Right lobe of liver (tissue), 6 donors: ENCODE data around the gene ULBP1. TPM values are rescaled to one million over a fixed set of nuclear protein-coding genes. Genes with fewer than 3 reads are reported as not detected.

Source experiments
- ATAC-seq, 4 donors: fragments of 200-7000 bp; cut with Tn5 transposase; one replicate each; pipeline ENCODE4 v1.9.1; 2020; ENCODE audit warnings: mild to moderate bottlenecking in 4 of 4, moderate library complexity in 4 of 4
- DNase-seq, 3 donors: peaks; one replicate each; pipeline ENCODE4 v3.0.0-alpha.2; 2020
- H3K27ac ChIP-seq, 3 donors: fragments of 200-600 bp; one replicate each; pipeline ENCODE4 v1.8.0; 2022
- H3K27me3 ChIP-seq, 2 donors: fragments of 200-600 bp; one replicate each; pipeline ENCODE4 v1.8.0; 2022
- H3K36me3 ChIP-seq, 4 donors: fragments of 200-600 bp; sonication (generic) in 1 of 4; one replicate each; pipeline versions ENCODE4 v1.5.1 to v1.8.0; 2017 to 2022; ENCODE audit warnings: control low read depth in 1 of 4
- H3K4me1 ChIP-seq, 4 donors: fragments of 200-600 bp; sonication (generic) in 1 of 4; one replicate each; pipeline versions ENCODE4 v1.5.1 to v1.8.0; 2017 to 2022; ENCODE audit warnings: control low read depth in 1 of 4
- H3K4me3 ChIP-seq, 3 donors: fragments of 200-600 bp; one replicate each; pipeline ENCODE4 v1.8.0; 2022
- H3K9me3 ChIP-seq, 4 donors: fragments of 200-600 bp; sonication (generic) in 1 of 4; one replicate each; pipeline versions ENCODE4 v1.5.1 to v1.8.0; 2017 to 2022; ENCODE audit warnings: control low read depth in 1 of 4
- POLR2A ChIP-seq: fragments of 450-650 bp; IDR thresholded peaks from one replicate; pipeline ENCODE4 v1.6.1; 2017; ENCODE audit warnings: antibody characterized with exemption, mild to moderate bottlenecking
- WGBS: methylation state at CpG from one replicate; pipeline ENCODE4 v1.1.6; 2018; ENCODE audit warnings: low coverage, low lambda C conversion rate; ENCODE audit not compliant: insufficient coverage; ENCODE audit errors: missing lambda C conversion rate; 5-methylcytosine and 5-hydroxymethylcytosine counted together
- intact Hi-C, 2 donors: fragments of 100-400 bp; cut with DNase I; formaldehyde crosslinking; loops; one replicate each; pipeline versions ENCODE4 v1.11.2 to v1.14.1; 2022
- total RNA-seq, 6 experiments: library from RNA; depleted of rRNA in 2 of 6; stranded (reverse); fragments of >200 nt in 2 of 6; fragmentation: NEBNext Ultra II Directional in 3 of 6; extraction: Animal tissue kit (Norgen Biotek cat#: 25700) in 3 of 6; gene quantifications; one replicate each; pipeline versions ENCODE4 v1.1.0 to v1.2.4, GENCODE V29; 2016 to 2023
- TF ChIP-seq, protein P1 (sequence below), 4 donors: fragments of 200-600 bp in 3 of 4; fragments of 450-650 bp in 1 of 4; IDR thresholded peaks; one replicate each; pipeline versions ENCODE4 v1.5.1 to v1.8.0; 2016 to 2022; ENCODE audit warnings: antibody characterized with exemption in 4 of 4, mild to moderate bottlenecking in 2 of 4
- donor health status: DM: no; HTN: yes; CAD: no.
- donor health status: DM: no; HTN: no; CAD: no.
- donor health status: DM: no; HTN: no; CAD: no.
- donor health status: DM: no; HTN: yes; CAD: no.
- donor health status: DM: no; HTN: yes; CAD: no.

ULBP1 gene
- total RNA-seq, 6 experiments from 2014 or later, result 0.07 to 0.43 (median 0.12) TPM; not detected in 1

DNA sequence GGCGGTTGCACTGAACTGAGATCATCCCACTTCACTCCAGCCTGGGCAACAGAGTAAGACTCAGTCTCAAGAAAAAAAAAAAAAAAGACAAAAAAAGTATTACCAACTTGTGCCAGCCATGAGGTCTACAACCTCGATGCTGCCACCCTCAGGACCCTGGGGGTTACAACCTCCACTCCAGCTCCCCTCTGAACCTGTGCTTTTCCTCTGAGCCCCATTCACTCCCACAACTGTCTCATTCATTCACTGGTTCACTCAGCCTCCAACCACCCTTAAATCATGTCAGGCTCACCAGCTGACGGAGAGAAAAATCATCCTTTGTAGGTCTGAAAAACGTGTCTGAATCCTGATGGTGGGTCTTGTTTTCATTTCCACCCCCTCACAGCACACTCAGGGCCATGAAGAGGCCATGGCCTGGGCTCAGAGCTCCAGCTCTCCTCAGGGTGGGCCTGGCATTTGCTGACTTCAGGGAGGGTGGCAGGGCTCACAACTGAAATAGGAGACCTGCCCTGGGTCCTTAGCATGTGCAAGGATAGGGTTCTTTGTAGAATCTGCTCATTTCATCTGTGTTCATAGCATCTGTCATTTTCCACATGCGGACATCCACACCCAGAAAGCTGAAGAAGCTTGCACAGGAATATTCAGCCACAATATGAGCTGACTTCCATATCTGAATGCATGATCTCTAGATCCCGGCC is 1.9 kb upstream of the ULBP1 start:
- WGBS, result 54% methylated on average over 5 of the region's 6 CpGs
- ATAC-seq (no peak), DNase-seq (no peak)
- Histone ChIP-seq H3K36me3 (no peaks in the 10 kb centered on the region), H3K9me3 (no peaks in the 10 kb centered on the region), H3K27me3 (peaks cover 0 to 10% of the 10 kb centered on the region in 2 donors), H3K4me1 (no peaks in the 10 kb centered on the region), H3K4me3 (no peak overlapping the region), H3K27ac (no peak overlapping the region)
- no peak for TF ChIP-seq POLR2A
- TF ChIP-seq, protein P1, sequence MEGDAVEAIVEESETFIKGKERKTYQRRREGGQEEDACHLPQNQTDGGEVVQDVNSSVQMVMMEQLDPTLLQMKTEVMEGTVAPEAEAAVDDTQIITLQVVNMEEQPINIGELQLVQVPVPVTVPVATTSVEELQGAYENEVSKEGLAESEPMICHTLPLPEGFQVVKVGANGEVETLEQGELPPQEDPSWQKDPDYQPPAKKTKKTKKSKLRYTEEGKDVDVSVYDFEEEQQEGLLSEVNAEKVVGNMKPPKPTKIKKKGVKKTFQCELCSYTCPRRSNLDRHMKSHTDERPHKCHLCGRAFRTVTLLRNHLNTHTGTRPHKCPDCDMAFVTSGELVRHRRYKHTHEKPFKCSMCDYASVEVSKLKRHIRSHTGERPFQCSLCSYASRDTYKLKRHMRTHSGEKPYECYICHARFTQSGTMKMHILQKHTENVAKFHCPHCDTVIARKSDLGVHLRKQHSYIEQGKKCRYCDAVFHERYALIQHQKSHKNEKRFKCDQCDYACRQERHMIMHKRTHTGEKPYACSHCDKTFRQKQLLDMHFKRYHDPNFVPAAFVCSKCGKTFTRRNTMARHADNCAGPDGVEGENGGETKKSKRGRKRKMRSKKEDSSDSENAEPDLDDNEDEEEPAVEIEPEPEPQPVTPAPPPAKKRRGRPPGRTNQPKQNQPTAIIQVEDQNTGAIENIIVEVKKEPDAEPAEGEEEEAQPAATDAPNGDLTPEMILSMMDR (IDR thresholded peaks at IDR 0.05), result peak in 1 of 4 donors; percentile 13
- intact Hi-C loops, result no loop called here

DNA sequence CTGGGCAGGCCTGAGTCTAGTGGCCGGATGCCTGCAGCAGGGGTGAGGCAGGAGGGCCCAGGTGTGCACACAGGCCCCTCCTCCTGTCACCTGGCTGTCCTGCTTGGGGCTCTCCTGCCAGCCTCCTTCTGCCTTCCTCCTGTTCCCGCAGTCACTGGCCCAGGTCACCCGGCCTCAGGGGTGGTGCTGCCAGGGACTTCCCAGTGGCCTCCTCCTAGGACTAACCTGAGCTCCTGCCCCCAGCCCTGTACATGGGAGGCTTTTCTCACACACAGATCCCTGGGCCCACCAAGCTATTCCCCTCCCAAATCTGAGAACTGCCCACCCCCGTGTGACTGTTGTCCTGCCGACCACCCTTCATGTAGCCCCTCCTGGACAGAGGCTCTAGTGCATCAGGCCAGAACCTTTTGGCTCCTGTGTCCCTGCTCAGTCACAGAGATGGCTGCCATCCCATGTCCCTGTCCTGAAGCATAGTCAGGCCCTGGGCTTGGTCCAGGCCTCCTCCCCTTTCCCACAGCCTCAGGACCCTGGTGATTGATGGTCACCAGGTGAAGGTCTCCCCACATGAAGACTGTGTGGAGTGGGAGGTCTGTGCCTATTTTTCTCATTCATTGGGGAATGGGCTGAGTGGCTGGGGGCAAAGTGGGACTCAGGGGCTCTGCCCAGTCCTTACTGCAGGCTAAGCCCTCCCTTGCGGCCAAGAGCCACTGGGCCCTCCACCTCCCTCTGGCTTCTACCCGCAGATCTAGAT is 1.1 kb upstream of the ULBP1 start:
- no peak overlapping the region for H3K27ac ChIP-seq
- no peak for ATAC-seq
- no peaks in the 10 kb centered on the region for H3K9me3 ChIP-seq
- 80% methylated on average over 1 of the region's 7 CpGs for WGBS
- no peaks in the 10 kb centered on the region for H3K36me3 ChIP-seq
- no peaks in the 10 kb centered on the region for H3K4me1 ChIP-seq
- intact Hi-C loops, result no loop called here
- H3K4me3 ChIP-seq, result no peak overlapping the region
- no peak for DNase-seq
- no peak for TF ChIP-seq POLR2A
- TF ChIP-seq, protein P1 (IDR thresholded peaks at IDR 0.05), result no peak
- H3K27me3 ChIP-seq, result peaks cover 0 to 10% of the 10 kb centered on the region in 2 donors

DNA sequence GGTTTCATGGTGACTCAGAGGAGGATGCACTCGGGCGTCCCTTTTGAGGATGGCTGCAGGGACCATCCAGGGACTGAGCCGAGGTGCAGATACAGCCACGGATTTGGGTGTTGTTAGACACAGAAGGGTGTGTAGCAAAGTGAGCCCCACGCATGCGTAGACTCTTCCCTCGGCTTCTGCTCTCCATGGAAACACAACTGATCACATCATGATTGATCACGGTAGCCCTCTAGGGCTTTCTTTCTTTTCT is 606 bp upstream of the ULBP1 start:
- Histone ChIP-seq H3K4me1 (no peaks in the 10 kb centered on the region), H3K27ac (no peak overlapping the region), H3K36me3 (no peaks in the 10 kb centered on the region), H3K9me3 (no peaks in the 10 kb centered on the region), H3K4me3 (peak overlapping the region; percentile 29 to 60 (median 46)), H3K27me3 (peaks cover 0 to 10% of the 10 kb centered on the region in 2 donors)
- 4% methylated on average over 6 of the region's 8 CpGs for WGBS
- ATAC-seq (peak in 3 of 4 donors; percentile 3 to 34 (median 18)), DNase-seq (peak in 1 of 3 donors; percentile 37)
- TF ChIP-seq, protein P1 (IDR thresholded peaks at IDR 0.05), result no peak
- TF ChIP-seq POLR2A, result no peak
- intact Hi-C loops, result no loop called here

DNA sequence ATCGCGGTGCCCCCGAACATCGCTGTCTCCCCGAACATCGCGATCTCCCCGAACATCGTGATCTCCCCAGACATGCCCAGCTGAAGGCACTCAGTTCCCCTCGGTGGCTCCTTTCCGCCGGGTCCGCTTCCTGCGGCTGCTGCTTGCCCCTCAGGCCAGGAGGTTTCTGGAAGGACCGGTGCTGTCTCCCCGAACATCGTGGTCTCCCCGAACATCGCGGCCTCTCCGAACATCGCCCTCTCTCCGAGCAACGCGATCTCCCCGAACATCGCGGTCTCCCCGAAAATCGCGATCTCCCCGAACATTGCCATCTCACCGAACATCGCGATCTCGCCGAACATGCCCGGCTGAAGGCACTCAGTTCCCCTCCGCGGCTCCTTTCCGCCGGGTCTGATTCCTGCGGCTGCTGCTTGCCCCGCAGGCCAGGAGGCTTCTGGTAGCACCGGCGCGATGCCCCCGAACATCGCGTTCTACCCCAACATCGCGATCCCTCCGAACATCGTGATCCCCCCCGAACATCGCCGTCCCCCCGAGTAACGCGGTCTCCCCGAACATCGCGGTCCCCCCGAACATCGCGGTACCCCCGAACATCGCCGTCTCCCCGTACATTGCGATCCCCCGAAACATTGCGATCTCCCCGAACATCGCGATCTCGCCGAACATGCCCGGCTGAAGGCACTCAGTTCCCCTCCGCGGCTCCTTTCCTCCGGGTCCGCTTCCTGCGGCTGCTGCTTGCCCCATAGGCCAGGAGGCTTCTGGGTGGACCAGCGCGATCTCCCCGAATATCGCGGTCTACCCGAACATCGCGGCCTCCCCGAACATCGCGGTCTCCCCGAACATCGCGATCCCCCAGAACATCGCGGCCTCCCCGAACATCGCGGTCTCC is 808 bp downstream of the ULBP1 start:
- no peak overlapping the region for H3K27ac ChIP-seq
- peak overlapping the region in 2 of 3 donors; percentile 5 to 60 for H3K4me3 ChIP-seq
- H3K4me1 ChIP-seq, result no peaks in the 10 kb centered on the region
- H3K36me3 ChIP-seq, result no peaks in the 10 kb centered on the region
- no peaks in the 10 kb centered on the region for H3K9me3 ChIP-seq
- intact Hi-C loops, result no loop called here
- peak in 1 of 4 donors; percentile 3 for ATAC-seq
- DNase-seq, result no peak
- WGBS, result 4% methylated on average over 37 of the region's 103 CpGs
- TF ChIP-seq, protein P1 (IDR thresholded peaks at IDR 0.05), result no peak
- TF ChIP-seq POLR2A, result no peak
- H3K27me3 ChIP-seq, result peaks cover 0 to 10% of the 10 kb centered on the region in 2 donors
